Measurements from ENCODE around the gene ARHGAP45. TPM values are rescaled to one million over a fixed set of nuclear protein-coding genes. Genes with fewer than 3 reads are reported as not detected.
"Not testable (repeated sequence)": the region's sequence is repeated elsewhere in the genome, so short reads cannot be mapped to it uniquely, and the experiment has no call there.

ARHGAP45 gene
- total RNA-seq, 1 donor from 2014 or later: 1.2 TPM

DNA sequence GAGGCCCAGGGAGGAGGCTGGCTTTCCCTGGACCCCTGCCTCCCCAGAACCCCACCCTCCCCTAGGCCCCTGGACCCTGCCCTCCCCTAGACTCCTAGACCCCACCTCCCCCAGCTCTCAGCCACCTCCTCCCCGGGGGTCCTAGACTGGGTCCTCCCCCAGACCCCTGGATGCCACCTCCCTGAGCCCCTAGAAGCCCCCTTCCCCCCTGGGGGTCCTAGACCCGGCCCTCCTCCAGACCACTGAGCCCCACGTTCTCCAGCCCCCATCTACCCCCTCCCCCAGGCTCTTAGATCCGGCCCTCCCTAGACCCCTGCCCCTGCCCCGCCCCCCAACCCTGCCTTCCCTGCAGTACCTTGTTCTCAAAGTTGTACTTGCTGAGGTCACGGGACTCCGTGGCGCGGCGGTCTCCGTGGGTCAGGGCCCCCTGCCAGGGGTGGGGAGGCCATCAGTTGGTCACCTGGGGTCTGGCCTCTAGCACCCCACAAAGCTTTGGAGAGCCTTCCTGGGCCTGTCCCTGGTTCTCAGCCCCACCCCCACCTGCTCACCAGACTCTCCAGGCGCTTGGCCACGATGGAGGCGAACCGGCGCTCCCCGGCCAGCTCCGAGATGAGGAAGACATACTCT lies 44.8 kb downstream of the ARHGAP45 start:
- FAIRE-seq: no peak
- no peak for DNase-seq (ENCODE audit: low spot score in 2 of 2)

DNA sequence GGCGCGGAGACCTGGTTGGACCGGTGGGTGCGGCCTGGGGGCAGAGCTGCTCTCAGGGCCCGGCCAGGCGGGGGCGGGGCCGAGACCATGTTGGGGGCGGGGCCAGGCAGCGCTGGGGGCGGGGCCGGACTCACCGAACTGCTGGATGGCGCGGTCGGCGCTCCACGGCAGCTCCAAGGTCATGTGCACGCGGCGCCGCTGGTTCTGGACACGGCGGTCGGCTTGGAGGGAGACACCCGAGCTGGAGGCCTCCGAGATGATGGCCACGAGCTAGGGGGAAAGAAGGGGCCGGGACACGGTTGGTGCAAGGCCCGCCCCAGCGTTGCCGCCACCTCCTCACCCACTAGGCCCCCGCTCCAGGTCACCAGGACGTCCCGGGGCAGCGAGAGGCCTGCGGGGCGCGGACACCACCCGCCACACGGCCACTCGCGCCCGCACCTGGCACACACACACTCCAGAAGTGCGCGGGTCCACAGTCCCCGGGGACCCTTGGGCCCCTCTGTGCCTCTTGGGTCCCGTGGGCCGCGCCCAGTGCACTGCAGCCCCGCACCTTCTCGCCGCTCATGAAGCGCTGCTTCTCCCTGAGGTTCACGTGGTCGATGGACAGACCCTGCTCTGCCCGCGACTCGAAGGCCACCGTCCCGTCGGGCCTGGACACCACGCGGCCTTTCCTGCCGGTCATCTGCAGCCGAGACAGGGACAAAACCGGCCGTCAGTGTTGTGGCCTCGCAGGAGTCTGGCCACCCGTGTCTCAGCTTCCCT lies 45.5 kb downstream of the ARHGAP45 start:
- FAIRE-seq (no peak), DNase-seq (ENCODE audit: low spot score in 2 of 2) (no peak)

DNA sequence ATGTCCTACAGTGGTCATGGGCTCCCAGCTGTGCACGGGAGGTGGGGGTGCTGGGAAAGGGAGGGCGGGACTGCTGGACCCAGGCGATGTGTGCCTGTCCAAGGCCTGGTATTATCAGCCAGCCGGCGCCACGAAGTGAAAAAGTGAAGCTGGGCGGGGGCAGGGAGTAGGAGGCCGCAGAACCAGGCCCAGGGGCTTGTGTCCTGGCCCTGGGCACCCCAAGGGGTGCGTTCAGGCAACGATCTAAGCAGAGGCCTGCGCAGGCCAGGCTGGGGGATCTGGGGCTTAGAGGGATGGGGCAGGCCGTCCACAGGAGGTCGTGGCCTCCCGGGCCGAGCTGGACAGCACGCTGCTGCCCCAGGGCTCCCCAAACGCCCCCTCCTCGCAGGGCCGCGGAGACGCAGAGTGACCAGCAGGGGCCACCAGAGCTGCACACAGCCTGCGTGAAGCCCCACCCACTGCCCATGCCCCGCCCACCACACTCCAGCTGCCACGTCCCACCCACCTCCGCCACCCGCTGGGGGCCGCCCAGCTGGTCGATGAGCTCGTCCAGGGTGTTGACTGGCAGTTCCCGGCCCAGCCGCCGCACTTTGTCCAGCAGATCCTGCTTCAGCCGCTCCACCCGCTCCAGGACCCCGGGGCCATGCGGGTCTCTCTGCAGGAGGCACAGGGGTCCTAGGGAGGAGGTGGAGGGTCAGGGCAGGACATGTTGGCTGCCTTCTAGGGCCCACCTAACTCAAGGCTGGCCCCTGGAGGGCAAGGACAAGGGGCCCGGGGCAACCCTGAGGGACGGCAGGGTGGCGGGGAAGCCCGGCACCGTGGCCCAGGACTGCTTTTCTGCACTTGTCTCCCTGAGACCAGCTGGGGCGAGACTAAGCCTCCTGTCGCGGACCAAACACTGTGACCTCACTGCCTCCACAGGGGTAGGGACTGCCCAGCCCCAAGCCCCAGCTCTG lies 46.3 kb downstream of the ARHGAP45 start:
- FAIRE-seq (no peak), DNase-seq (ENCODE audit: low spot score in 2 of 2) (peak; percentile 99 to 100)

DNA sequence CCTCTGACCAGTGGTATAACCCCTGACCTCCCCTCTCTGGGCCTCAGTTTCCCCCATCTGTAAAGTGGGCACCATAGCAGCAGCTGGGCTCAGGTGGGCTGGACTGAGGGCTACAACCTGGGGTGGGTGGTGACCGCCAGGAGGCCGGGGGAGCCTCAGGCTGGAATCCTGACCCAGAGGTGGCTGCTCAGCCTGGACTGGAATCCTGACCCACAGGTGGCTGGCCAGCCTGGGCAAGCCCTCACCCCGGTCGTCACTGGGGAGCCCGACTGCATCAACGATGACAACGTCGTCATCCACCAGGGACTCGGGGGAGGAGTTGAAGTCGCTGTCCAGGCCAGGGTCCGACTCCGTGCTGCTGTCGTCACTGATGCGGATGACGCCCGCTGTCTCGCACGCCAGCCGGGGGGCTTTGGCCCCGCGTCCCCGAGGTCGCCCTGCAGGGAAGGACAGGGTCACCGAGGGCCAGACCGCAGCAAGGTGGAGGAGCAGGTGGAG lies 47.1 kb downstream of the ARHGAP45 start:
- FAIRE-seq (no peak), DNase-seq (ENCODE audit: low spot score in 2 of 2) (no peak)

DNA sequence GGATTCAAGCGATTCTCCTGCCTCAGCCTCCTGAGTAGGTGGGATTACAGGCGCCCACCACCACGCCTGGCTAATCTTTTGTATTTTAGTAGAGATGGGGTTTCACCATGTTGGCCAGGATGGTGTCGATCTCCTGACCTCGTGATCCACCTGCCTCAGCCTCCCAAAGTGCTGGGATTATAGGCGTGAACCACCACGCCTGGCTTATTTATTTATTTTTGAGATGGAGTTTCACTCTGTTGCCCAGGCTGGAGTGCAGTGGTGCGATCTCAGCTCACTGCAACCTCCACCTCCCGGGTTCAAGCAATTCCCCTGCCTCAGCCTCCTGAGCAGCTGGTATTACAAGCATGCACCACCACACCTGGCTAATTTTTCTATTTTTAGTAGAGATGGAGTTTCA lies 47.8 kb downstream of the ARHGAP45 start:
- not testable (repeated sequence) for DNase-seq (ENCODE audit: low spot score in 2 of 2); FAIRE-seq

DNA sequence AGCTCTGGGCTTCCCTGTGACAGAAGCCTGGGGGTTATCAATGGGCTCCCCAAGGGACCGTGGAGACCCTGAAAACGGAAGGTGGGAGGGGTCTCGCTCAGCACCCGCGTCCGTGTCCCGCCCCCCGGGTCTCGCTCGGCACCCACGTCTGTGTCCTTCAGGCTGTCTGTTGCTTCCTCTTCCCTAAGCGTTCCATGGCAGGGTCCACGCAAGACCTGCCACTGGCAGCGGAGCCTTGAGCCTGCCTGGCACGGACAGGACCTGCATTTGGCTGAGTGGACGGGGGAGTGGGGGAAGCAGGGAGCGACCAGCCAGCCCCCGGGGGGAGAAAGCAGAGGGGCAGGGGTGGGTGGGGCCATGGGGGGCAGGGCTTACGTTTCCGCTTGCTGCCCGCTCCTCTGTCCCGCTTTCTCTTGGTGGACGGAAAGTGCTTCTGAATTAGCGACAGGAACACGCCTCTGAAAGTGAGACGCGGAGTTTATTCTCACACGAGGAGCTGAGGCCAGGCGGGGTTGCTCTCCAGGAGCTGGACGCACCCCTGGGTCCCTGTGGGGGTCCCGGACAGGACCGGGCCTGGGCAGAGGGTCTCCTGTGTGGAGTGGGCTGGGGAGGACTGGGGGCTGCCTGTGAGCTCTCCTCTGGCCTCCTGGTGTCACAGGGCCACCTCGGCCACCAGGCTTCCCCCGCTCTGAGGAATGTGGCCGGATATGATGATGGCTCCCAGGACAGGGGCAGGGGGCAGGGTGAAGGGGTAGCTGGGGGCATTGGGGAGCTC lies 48.9 kb downstream of the ARHGAP45 start:
- FAIRE-seq (no peak), DNase-seq (ENCODE audit: low spot score in 2 of 2) (no peak)

DNA sequence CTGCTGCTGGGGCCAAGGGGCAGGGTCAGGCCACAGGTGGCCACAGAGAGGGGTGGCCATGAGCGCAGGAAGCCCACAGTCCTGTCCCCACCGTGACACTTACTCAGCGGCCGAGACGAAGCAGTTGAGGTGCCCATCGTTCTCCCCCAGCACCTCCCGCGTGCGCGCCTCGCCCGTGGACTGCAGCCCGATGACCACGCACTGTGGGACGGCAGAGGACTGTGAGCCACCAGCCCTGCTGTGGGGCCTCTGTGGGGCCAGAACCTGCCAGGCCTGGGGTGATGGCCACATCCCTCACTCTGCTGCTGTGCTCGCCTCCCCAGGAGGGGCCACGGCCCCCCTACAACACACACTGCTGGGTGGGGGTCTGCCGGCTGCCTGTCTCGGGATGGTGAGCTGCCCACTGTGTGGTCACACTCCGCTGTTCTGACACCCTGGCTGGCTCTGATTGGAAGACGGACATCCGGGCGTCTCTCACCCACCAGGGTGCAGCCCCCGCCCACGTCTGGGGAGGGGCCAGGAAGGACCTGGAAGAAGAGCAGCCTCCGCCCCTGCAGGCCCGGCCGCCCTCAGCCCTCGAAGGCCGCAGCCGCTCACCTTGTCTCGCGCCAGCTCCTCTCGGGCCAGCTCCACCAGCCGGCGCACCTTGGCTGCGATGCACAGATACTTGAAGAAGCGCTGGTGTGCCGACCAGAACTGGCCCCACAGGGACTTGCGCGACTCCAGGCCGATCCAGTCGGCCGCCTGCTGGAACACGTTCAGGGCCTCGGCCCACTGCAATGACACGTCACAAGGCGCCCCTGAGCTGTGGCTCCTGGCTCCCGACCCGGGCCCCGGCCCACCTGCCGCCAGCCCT lies 50.0 kb downstream of the ARHGAP45 start:
- no peak for FAIRE-seq
- no peak for DNase-seq (ENCODE audit: low spot score in 2 of 2)

DNA sequence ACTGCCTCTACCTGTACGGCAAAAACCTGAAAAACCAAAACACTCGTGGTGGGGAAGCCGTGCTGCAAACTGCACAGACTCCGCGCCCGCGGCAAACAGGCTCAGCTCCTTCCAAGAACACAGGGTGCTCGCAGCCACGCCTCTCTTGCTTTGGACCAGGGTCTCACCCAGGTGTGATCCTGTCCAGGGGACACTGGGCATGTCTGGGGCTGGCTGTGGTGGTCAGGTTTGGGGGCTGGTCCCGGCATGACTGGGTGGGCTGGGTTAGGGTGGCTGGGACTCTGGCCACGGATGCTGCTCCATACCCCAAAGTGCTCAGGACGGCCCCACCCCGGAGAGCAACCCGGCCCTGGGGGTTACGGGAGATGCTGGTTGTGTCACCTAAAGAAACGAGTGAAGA lies 50.7 kb downstream of the ARHGAP45 start:
- FAIRE-seq: no peak
- no peak for DNase-seq (ENCODE audit: low spot score in 2 of 2)

DNA sequence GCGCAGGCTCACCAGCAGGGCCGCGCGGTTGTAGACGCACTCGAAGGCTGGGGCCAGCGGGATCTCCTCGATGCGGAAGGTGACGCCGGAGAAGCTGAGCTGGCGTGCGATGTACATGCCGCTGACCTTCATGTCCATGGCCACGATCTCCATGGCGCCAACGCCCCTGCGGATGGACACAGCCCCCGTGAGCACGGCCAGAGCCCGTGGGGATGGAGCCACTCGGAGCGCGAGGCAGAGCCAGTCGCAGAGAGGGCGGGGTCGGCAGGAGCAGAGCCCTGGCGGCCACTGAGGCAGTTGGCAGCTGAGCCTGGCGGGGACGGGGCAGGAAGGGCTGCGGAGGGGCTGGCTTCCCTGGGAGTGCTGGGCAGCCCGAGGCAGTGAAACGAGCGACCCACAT lies 52.0 kb downstream of the ARHGAP45 start:
- FAIRE-seq (no peak), DNase-seq (ENCODE audit: low spot score in 2 of 2) (no peak)

DNA sequence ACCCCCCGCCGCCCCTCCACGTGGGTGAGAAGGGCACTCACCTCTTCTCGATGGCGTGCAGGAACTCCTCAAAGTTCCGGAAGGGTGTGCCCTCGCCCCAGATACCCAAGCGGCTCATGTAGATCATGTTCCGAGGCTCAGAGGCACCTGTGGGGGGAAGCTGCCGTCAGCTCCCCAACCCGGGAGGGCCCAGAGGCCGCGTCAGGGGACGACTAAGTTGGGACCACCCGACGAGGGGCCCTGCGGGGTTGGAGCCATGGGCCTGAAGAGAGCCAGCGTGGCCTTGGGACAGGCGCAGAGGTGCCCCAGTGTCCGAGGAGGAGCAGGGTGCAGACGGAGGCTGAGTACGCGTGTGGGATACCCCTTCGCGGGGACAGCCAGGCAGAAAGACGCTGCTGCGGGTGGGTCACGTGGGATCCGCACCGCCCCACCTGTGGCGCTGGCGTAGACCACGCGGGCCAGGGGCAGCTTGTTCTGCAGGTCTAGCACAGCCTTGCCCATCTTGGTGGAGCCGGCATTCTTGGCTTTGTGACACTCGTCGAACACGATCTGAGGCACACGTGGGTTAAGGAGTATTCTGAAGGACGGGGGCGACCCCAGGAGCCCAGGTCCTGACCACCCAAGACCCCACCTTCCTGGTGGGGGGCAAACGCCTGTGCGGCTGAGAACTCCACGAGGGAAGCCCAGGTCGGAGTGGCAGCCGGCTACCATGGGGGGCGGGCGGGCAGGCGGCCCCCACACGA lies 52.7 kb downstream of the ARHGAP45 start:
- no peak for DNase-seq (ENCODE audit: low spot score in 2 of 2)
- no peak for FAIRE-seq

DNA sequence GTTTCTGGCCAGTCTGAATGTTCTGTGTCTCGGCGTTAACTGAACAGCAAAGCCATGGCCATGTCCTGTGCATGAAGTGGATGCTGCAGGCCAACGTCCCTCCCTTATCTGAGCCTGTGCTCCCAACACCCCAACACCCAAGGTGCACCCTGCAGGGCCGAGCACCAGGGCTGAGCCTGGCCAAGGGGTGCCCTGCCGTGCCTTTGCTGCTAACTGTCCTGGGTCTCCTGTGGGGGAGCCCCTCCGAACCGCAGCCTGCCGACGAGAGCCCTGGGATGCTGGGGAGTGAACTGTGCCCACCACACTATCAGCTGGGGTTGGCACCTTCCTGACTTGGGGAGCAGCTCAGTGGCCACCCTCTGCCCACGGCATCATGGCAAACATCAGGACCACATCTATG lies 54.4 kb downstream of the ARHGAP45 start:
- FAIRE-seq (no peak), DNase-seq (ENCODE audit: low spot score in 2 of 2) (no peak)

DNA sequence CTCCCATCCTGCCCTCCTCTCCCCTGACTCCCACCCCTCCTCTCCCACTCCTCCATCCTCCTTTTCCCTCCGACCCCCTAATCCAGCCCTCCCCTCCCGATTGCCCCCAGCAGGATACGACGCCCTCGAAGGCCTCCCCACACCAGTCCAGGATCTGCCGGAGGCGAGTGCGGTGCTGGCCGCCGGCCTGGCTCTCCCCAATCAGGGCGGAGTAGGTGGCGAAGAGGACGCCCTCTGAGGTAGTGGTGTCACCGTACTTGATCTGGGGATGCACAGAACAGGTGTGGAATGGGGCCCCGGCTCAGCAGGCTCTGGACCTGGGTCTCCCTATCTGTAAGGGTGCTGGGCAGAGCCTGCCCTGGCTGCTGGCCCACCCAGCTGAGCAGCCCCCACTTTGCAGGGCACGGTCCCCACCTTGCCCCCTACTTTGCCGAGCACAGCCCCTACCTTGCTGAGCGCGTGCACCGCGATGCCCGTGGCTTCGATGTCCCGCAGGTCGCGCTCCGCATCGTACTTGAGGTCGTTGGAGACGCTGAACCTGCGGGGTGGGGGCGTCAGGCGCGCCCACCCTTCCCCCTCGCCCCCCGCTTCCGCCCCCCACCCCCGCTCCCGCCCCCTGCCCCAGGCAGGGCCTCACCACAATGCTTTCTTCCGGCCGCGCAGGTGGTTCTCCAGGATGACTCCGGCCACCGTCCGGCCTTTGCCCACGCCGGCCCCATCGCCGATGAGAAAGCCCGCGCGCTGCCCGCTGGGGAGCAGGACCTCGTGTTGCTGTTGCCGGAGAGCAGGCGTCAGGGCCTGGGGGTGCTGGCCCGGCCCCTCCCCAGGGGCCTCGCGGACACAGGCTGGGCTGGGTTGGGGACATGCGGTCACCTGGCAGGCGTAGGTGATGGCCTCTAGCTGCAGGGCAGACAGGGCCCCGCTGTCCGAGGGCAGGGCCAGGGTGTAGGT lies 55.3 kb downstream of the ARHGAP45 start:
- DNase-seq (ENCODE audit: low spot score in 2 of 2): no peak
- no peak for FAIRE-seq

DNA sequence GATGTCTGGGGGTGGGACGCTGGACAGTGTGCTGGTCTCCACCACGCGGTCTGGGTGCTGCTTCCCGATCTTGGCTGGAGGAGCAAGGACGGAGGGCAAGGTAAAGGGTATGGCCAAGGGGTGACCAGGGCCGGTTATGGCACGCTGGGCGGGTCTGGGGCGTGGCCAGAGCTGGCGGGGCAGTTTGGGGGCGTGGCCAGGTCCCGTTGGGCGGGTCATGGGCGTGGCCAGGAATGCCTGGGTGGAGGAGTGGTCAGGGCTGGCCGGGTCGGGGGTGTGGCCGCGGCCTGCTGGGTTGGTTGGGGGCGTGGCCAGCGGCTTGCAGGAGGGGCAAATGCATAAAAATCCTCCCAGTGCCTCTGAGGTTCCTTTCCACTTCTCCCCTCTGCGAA lies 56.0 kb downstream of the ARHGAP45 start:
- DNase-seq (ENCODE audit: low spot score in 2 of 2) (peak in 1 of 2 donors; percentile 72), FAIRE-seq (no peak)

DNA sequence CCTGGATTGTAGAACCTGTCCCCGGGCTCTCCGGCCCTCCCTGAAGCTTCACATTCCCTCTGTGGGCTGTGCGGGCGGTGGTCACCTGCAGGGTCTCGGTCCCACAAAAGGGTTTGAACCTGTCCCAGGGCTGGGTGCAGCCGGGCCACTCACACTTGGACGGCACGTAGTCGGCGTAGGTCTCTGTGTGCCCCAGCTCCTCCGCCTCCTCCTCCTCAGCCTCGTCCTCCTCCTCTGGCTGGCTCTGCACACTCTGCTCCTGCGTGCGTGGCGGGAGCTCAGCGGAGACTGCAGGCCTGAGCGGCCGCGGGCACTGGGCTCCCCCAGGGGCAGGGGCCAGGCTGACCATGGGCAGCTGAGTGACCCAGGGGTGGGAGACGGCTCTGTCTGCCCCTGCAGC lies 56.4 kb downstream of the ARHGAP45 start:
- FAIRE-seq (no peak), DNase-seq (ENCODE audit: low spot score in 2 of 2) (no peak)

DNA sequence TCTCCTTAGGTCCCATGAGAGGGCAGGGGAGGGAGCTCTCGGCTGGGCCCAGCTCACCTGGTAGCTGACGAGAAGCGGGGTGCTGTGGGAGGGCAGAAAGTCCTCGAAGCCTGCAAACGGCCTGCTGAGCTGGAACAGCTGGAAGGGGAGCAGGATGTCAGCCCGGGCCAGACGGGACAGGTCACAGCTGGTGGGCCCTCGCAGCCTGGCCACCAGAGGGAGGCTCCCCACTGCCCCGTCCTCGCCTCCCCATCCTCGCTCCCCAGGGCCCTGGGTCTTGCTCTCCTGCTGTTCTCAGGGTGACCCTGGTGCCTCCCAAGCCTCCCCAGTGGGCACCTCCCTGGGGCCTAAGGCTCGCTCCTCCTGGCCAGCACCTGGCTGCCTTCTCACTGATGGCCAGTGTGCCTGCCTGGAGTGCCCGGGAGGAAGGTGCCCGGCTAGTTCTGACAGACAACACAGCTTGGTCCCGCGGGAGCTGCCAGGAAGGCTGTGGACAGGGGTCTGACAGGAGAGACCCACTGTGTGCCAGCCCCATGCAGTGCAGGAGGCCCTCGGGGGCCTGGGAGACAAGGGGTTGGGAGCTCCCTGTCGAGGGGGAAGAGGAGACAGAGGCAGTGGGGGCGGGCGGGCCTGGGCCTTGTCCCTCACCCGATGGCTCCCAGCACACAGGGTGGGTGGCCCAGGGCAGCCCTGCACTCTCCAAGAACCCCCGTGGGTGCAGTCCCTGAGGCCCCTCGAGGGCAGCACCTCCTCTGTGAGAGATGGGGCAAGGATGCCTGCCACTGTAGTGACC lies 57.1 kb downstream of the ARHGAP45 start:
- DNase-seq (ENCODE audit: low spot score in 2 of 2) (no peak), FAIRE-seq (no peak)

DNA sequence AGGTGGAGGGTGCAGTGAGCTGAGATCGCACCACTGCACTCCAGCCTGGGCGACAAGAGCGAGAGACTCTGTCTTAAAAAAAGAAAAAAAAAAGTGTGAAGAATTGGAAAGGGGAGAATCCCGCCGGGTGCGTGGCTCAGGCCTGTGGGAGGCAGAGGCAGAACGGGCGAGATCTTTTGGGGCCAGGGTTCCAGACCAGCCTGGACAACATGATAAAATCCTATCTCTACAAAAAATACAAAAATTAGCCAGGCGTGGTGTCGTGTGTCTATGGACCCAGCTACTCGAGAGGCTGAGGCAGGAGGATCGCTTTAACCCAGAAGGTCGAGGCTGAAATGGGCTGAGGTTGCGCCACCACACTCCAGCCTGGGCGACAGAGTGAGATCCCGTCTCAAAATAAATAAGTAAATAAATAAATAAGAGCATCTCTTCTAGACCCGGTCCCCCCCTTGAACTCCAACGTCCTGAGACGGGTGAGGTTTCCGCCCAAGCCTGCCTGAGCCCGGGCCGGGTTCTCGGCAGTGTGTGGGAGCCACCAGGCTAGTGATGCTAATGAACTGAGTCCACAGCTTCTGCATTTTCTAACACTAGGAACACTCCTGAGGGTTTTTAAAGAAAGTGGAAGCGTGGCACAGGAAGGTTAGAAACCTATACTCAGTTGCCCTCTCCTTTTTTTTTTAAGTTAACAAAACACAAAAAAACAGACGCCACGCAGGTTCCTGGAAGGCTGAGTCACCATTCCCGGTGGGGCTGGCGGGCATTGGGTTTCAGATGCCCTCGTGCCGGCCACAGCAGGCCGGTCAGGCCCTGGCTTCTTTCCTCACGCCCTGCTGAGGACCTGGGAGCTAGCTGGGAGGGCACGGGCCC lies 58.9 kb downstream of the ARHGAP45 start:
- FAIRE-seq (no peak), DNase-seq (ENCODE audit: low spot score in 2 of 2) (no peak)

All from frontal cortex (tissue), 4 donors.